HL-60 (cell line): ENCODE data around the gene SLC30A1.

ENCODE experiments used
- CTCF ChIP-seq: IDR thresholded peaks from one replicate; pipeline ENCODE4 v1.5.1; 2011; ENCODE audit warnings: low read length, control low read depth, inconsistent platforms; ENCODE audit not compliant: insufficient read depth
- POLR2AphosphoS5 ChIP-seq: IDR thresholded peaks from 2 replicates; pipeline ENCODE4 v1.6.1; 2012; ENCODE audit warnings: low read depth
- REST ChIP-seq: IDR thresholded peaks from 2 replicates; pipeline ENCODE4 v1.6.1; 2012; ENCODE audit warnings: low read depth; ENCODE audit not compliant: insufficient replicate concordance

- TF ChIP-seq CTCF (no peak), POLR2AphosphoS5 (no peak), REST (no peak)
These were observed 16.5 kb upstream of the SLC30A1 start for GRCh38 chr1:211595419-211595818.
